CD4-positive, alpha-beta T cell treated with Interleukin-17A for 4 hours (primary cell): Measurements from ENCODE around the gene LAPTM5.

Source experiments
- DNase-seq: peaks from one replicate; pipeline ENCODE4 v3.0.0-alpha.2; 2020; ENCODE audit warnings: mixed read lengths

Gene LAPTM5

DNA sequence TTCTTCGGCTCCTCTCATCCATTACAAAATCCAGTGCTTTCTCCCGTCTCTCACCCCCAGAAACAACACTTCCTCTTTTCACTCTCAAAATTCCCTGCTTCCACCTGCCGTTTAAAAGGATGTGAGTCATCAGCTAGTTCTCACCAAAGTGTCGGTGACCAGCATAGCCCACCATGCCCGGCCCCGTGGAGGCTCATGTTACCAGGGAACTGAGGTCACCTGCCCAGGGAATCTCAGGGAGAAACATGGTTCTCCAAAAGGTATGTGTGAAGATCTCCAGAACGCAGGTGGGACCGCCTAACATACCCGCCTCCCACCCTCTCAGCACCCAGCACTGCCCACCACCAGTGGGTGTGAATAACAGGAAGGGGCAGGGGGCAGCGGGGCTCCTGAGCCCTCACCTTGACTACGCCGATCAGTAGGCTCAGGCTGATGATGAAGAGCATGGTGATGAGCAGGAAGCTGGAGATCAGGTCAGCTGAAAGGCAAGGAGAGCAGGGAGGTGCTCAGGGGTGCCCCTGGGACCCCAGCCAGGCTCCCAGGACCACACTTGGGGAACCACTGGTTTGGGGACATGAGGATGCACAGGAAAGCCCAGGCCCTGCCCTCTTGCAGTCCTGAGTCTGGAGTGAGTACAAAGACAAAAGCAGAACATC lies 16.2 kb downstream of the LAPTM5 start:
- no peak for DNase-seq

DNA sequence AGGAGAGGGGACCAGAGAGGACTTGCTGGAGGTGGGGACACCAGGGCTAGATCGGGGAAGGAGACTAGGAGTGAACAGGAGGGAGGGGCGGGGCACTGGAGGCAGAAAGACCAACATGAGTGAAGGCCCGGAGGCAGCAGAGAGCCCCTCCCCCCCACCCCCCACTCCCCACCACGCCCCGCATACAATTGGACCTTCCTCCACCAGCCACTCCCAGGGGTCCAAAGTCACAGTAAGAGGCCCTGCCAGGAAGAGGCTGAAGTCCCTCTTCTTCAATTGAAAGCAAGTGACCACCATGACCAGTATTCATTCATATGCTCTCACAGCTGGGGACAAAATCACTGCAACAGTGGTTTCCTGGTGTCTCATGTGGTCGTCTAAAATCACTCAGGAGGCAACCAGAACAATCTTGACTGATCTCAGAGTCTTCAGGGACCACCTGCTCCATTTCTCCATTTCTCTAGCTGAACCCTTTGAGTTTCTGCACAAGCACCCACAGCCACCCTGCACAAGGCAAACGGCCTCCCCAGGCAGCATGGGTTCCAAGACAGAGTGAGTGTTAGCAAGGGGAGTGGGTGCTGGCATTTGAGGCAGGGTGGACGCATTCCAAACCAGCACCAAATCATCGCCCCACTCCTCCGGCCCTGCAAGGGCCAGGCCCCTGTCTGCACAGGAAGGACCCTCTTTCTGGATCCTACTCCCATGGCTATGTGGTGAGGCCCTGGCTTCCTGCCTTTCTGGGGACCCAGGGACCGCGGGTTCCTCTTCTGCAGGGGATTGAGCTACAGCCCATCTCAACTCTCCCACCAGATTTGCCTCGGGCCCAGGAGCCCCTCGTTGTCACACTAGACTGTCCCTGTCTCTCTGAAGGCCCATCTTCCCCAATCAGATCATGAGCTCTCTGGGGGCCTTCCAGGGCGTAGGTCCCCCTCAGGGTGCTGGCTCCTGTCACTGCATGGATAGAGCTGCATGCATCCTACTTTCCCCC lies 17.0 kb downstream of the LAPTM5 start:
- no peak for DNase-seq

- no peak for DNase-seq
These were observed 18.0 kb downstream of the LAPTM5 start for GRCh38 chr1:30739601-30740000.

DNA sequence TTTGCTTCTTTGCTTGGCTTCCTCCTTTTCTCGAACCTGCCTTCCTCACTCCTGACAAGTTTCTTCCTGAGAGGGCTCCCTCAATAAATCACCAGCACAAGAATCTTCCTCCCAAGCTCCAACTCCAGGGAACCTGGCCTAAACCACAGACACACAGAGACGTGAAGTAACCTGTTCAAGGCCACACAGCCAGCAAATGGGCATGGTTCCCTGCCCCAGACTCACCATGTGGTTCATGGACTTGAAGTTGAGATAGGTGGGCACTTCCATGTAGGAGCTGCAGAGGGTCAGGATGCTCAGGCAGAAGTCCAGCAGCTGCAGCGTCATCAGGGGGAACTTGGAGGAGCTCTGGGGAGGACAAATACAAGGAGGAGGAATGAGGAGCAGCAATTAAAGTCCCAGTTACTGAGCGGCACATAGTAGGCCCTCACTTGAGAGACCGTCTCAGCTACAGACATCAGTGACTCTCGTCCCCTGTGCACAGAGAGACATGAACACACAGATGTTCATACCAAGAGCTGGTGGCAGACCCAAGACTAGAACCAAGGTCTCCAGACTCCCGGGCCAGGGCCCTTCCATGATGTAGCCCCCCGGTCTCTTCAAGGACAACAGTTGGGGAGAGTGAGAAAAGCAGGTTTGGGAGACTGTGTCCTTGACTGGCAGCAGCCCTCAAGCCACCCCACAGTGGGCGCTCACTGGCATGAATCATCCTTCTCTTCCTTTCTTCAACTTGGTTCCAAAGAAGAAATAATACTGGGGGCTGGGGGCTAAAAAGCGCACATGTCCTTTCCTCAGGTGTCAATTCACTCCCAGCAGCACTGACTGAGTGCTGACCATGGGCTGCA lies 18.6 kb downstream of the LAPTM5 start:
- DNase-seq = no peak

- DNase-seq = no peak
These were observed 19.4 kb downstream of the LAPTM5 start for GRCh38 chr1:30738040-30738714.

DNA sequence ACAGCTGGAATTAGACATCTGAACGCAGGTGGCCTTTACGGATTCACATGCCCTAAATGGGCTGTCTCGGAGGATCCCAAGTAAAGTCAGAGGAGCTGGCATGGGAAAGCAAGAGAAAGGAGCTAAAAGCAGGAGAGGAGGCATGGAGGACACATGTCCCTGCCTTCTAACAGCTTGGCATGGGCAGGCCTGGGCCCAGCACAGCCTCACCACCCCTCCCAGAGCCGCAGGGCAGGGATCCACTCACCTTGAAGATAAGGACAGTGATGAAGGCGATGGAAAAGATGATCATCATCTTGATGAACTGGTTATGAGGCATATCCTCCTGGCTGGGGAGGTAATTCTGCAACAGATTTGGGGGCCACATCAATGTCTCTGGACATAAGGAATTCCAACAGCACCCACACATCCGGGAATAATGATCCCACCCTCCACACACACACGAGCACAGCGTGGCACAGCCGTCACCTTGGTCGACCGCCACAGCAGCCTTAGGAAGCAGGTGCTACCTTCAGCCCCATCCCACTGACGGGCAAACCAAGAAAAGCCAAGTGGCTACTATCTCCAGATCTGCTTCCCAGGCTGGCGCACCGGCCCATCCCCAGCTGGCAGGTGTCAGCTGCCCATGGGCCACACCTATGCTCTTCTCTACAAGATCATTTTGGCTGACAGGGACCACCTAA lies 20.1 kb downstream of the LAPTM5 start:
- no peak for DNase-seq

GRCh38 chr1:30735668-30736498 lies 21.7 kb downstream of the LAPTM5 start:
- DNase-seq = no peak

- DNase-seq = no peak
These were observed 22.4 kb downstream of the LAPTM5 start for GRCh38 chr1:30735124-30735523.

- no peak for DNase-seq
These were observed 23.0 kb downstream of the LAPTM5 start for GRCh38 chr1:30734580-30734979.

- DNase-seq = no peak
These were observed 23.5 kb downstream of the LAPTM5 start for GRCh38 chr1:30734106-30734505.

- DNase-seq = no peak
These were observed 24.1 kb downstream of the LAPTM5 start for GRCh38 chr1:30733493-30733892.

DNA sequence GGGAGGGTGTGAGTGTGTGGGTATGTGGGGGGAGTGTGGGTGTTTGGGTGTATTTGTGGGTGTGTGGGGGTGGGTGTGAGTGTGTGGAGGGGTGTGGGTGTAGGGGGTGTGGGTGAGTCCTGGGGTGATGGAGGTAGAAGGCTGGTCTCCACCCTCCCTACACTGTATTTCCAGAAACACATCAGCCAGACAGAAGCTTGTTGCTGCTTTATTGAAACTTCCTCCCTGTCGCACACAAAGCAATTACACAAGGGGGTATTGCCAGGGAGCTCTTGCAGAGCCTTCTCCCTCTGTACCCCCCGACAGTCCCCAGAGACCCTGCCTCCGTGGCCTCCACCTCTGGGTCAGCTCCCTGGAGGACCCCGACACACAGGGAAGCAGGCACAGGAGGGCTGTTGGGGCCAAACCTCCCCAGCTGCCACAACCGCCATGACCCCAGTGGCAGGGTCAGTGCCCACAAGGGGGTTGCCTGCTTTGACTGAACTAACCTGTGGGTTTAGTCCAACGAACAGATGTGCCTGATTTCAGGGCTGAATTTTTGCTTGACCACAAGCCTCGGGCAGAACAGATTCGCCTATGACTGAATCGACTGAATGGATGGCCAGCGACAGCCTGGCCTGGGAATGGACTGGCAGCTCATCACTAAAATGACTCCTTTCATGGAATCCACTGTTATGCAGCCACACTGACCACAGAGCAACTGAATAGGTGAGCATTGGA lies 25.1 kb downstream of the LAPTM5 start:
- no peak for DNase-seq

GRCh38 chr1:30731806-30732276 lies 25.7 kb downstream of the LAPTM5 start:
- DNase-seq = no peak

GRCh38 chr1:30731109-30731805 lies 26.3 kb downstream of the LAPTM5 start:
- no peak for DNase-seq

GRCh38 chr1:30730346-30731108 lies 27.0 kb downstream of the LAPTM5 start:
- DNase-seq = no peak

DNA sequence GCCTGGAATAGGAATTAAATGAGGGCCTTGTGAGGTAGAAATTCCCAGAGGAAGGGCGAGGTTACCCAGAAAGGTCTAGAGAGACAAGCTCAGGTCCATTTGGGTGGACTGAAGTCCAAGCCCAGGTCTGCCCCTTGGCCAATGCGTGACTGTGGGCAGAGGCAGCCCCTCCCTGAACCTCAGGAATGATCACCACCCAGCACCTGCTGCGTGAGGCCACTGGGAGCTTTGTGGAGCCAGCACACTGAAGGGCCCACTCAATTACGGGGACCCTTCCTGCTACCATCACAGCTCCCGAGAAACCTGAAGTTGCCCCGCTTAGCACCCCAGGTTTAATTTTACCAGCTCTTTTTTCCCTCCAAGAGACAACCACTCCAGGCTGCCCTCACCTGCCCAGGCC lies 27.7 kb downstream of the LAPTM5 start:
- DNase-seq = no peak

- DNase-seq = no peak
These were observed 28.5 kb downstream of the LAPTM5 start for GRCh38 chr1:30728832-30729638.

DNA sequence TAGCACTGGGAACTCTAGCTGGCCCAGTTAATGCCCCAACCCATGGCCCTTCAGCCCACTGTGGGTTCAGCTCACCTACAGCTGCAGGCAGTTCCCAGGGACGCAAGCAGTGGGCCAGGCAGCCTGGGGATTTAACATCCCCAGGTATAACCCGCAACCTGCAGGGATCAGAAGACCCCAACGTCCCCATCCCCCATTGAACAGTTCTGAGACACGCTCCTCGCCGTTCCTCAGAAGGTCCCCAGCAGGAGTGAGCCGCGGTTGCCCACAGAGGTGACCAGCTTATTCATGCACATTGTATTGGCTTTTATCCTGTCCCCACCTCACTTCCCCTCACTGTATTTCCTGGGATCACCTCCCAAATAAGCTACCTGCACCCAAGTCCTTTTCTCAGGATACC lies 29.2 kb downstream of the LAPTM5 start:
- no peak for DNase-seq
